ENCODE results near the gene MFSD11. TPM values are rescaled to one million over a fixed set of nuclear protein-coding genes. Genes with fewer than 3 reads are reported as not detected.
A peak's percentile ranks its signal among the peaks of the same experiment; 100 is the strongest.
"Not testable (repeated sequence)": the region's sequence is repeated elsewhere in the genome, so short reads cannot be mapped to it uniquely, and the experiment has no call there.

Gene MFSD11
- total RNA-seq, 1 donor = 28.2 TPM

DNA sequence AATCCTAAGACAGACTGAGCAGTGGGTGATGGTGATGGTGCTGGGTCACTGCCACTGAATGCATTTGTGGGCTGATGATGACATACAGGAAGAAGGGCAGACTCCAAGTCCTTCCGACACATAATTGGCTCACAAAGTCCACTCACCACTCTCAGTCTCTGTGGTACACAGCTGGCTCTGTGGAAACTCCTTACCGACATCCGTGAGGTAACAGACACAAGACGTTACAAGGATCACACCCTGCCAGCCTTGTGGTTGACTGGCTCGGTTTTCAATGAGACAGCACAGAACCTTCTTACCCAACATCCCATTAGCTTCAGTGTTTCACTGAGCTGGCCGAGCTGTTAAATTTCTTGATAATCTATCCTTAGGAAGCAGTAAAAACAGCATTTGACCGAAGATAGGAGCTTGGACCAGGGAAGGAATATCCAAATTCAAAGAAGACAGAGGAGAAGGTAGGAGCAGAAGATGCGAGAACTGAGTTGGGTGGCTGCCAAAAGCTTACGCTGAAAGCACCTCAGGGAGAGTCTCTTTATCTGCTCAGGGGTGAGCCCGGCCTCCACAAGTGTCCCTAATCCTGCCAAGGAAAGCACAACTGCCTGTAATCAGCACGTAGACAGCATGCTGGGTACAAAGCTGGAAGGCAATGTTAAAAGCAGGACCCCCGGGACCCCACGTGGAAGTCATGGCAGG, 21.6 kb upstream of the MFSD11 start:
- H3K27me3 ChIP-seq (ENCODE audit: insufficient read depth, low read length) = no peaks in the 10 kb centered on the region
- H3K9me3 ChIP-seq (ENCODE audit: low read depth, low read length) = no peaks in the 10 kb centered on the region
- H3K4me1 ChIP-seq (ENCODE audit: insufficient read depth, low read length) = peaks cover 40% of the 10 kb centered on the region
- no peak overlapping the region for H3K4me3 ChIP-seq (ENCODE audit: low read length)

- Histone ChIP-seq H3K9me3 (ENCODE audit: low read depth, low read length) (no peaks in the 10 kb centered on the region), H3K27me3 (ENCODE audit: insufficient read depth, low read length) (no peaks in the 10 kb centered on the region), H3K4me1 (ENCODE audit: insufficient read depth, low read length) (peaks cover 35% of the 10 kb centered on the region), H3K4me3 (ENCODE audit: low read length) (no peak overlapping the region)
Measured at GRCh38 chr17:76716839-76717215, 21.1 kb upstream of the MFSD11 start.

- no peak overlapping the region for H3K4me3 ChIP-seq (ENCODE audit: low read length)
- H3K27me3 ChIP-seq (ENCODE audit: insufficient read depth, low read length) = no peaks in the 10 kb centered on the region
- no peaks in the 10 kb centered on the region for H3K9me3 ChIP-seq (ENCODE audit: low read depth, low read length)
- H3K4me1 ChIP-seq (ENCODE audit: insufficient read depth, low read length) = peaks cover 35% of the 10 kb centered on the region
Measured at GRCh38 chr17:76718516-76718915, 19.4 kb upstream of the MFSD11 start.

- H3K27me3 ChIP-seq (ENCODE audit: insufficient read depth, low read length) = no peaks in the 10 kb centered on the region
- H3K9me3 ChIP-seq (ENCODE audit: low read depth, low read length) = no peaks in the 10 kb centered on the region
- H3K4me3 ChIP-seq (ENCODE audit: low read length) = no peak overlapping the region
- H3K4me1 ChIP-seq (ENCODE audit: insufficient read depth, low read length) = peaks cover 36% of the 10 kb centered on the region
Measured at GRCh38 chr17:76720211-76720610, 17.7 kb upstream of the MFSD11 start.

DNA sequence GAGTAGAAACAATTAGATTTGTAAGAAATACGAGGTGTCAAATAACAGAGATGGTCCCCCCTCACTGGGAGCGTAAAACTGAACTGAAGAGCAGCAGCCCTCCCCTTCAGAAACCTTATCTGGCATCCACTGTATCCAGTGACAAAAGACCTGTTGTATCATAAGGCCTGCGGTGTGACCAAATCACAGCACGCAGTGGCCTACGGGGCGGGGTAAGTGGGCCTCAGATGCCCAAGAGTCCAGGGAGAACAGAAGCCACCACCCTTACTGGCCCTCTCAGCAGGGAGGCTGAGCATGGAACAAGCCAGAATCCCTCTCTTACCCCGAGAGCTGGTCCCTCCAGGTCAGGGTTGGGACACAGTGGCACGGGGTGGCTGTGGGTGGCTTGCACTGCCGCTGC, 17.0 kb upstream of the MFSD11 start:
- H3K27me3 ChIP-seq (ENCODE audit: insufficient read depth, low read length) = no peaks in the 10 kb centered on the region
- no peak overlapping the region for H3K4me3 ChIP-seq (ENCODE audit: low read length)
- H3K4me1 ChIP-seq (ENCODE audit: insufficient read depth, low read length) = peaks cover 36% of the 10 kb centered on the region
- H3K9me3 ChIP-seq (ENCODE audit: low read depth, low read length) = no peaks in the 10 kb centered on the region

GRCh38 chr17:76721463-76721862, 16.5 kb upstream of the MFSD11 start:
- Histone ChIP-seq H3K4me1 (ENCODE audit: insufficient read depth, low read length) (peaks cover 32% of the 10 kb centered on the region), H3K27me3 (ENCODE audit: insufficient read depth, low read length) (no peaks in the 10 kb centered on the region), H3K9me3 (ENCODE audit: low read depth, low read length) (no peaks in the 10 kb centered on the region)

DNA sequence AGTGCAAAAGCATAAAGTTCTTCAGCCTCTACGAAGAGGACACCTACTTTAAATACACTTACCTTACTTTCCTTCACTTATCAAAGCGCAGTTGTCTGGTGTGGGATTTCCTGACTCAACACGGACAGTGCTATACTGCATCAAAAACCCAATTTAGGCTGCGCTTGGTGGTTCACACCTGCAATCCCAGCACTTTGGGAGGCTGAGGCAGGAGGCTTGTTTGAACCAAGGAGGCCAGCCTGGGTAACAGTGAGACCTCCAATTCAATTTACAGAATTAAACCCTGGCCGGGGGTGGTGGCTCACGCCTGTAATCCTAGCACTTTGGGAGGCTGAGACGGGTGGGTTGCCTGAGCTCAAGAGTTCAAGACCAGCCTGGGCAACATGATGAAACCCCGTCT, 15.6 kb upstream of the MFSD11 start:
- Histone ChIP-seq H3K9me3 (ENCODE audit: low read depth, low read length) (no peaks in the 10 kb centered on the region), H3K4me3 (ENCODE audit: low read length) (no peak overlapping the region), H3K27me3 (ENCODE audit: insufficient read depth, low read length) (no peaks in the 10 kb centered on the region), H3K4me1 (ENCODE audit: insufficient read depth, low read length) (peaks cover 26% of the 10 kb centered on the region)

More at GRCh38 chr17:76721463-76721862, 16.5 kb upstream of the MFSD11 start:
- no peak overlapping the region for H3K4me3 ChIP-seq (ENCODE audit: low read length)

GRCh38 chr17:76722977-76723376, 14.9 kb upstream of the MFSD11 start:
- peaks cover 30% of the 10 kb centered on the region for H3K4me1 ChIP-seq (ENCODE audit: insufficient read depth, low read length)
- not testable (repeated sequence) for H3K9me3 ChIP-seq (ENCODE audit: low read depth, low read length); H3K4me3 ChIP-seq (ENCODE audit: low read length); H3K27me3 ChIP-seq (ENCODE audit: insufficient read depth, low read length)

GRCh38 chr17:76723812-76724211, 14.1 kb upstream of the MFSD11 start:
- no peaks in the 10 kb centered on the region for H3K27me3 ChIP-seq (ENCODE audit: insufficient read depth, low read length)
- no peaks in the 10 kb centered on the region for H3K9me3 ChIP-seq (ENCODE audit: low read depth, low read length)
- H3K4me3 ChIP-seq (ENCODE audit: low read length) = no peak overlapping the region
- H3K4me1 ChIP-seq (ENCODE audit: insufficient read depth, low read length) = peaks cover 38% of the 10 kb centered on the region

- H3K27me3 ChIP-seq (ENCODE audit: insufficient read depth, low read length) = no peaks in the 10 kb centered on the region
- no peaks in the 10 kb centered on the region for H3K9me3 ChIP-seq (ENCODE audit: low read depth, low read length)
- peak overlapping the region; percentile 95 for H3K4me3 ChIP-seq (ENCODE audit: low read length)
- peaks cover 51% of the 10 kb centered on the region for H3K4me1 ChIP-seq (ENCODE audit: insufficient read depth, low read length)
Measured at GRCh38 chr17:76725580-76726230, 12.2 kb upstream of the MFSD11 start.

DNA sequence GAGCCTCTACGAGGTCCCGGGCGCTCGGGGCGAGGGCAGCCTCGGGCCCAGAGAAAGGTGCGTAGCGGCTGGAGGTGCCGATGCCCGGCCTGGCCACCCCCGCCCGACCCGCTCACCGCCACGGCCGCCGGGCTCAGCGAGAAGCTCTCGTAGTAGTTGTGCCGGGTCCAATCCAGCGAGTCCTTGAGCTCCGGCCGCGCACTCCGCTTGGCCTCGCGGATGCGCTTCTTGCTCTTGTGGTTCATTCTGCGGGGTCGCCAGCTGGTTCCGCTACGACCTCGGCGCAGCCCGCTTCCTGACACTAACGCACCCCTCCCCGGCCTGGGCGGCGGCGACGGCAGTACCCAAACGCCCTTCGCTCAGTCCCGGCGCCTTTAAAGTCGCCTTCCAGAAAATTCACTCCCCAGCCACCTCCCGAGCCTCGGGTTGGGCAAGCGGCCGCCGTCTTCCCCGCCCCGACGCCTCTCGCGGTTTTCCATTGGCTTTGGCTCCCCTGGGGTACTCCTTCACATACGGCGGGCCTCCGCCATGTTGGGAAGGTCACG, 11.6 kb upstream of the MFSD11 start, which contains the start of gene JMJD6:
TSS of gene JMJD6 (minus strand) at position 376 of the 545 bp plus-strand sequence. CDS start at position 245, 131 bp downstream.
- Histone ChIP-seq H3K4me3 (ENCODE audit: low read length) (peak within 1 kb of the TSS; percentile 95), H3K27me3 (ENCODE audit: insufficient read depth, low read length) (no peaks in the 10 kb centered on the region), H3K9me3 (ENCODE audit: low read depth, low read length) (no peaks in the 10 kb centered on the region), H3K4me1 (ENCODE audit: insufficient read depth, low read length) (peaks cover 51% of the 10 kb centered on the region)

- no peaks in the 10 kb centered on the region for H3K27me3 ChIP-seq (ENCODE audit: insufficient read depth, low read length)
- H3K4me3 ChIP-seq (ENCODE audit: low read length) = peak within 1 kb of the TSS; percentile 95
- no peaks in the 10 kb centered on the region for H3K9me3 ChIP-seq (ENCODE audit: low read depth, low read length)
- peaks cover 55% of the 10 kb centered on the region for H3K4me1 ChIP-seq (ENCODE audit: insufficient read depth, low read length)
Measured at GRCh38 chr17:76726776-76727718, 10.9 kb upstream of the MFSD11 start, which contains the start of gene METTL23. Gene METTL23, plus strand, starts transcription at chr17:76726839. Its CDS starts 2,872 bp downstream, at chr17:76729711.

GRCh38 chr17:76727745-76728456, 10.0 kb upstream of the MFSD11 start:
- Histone ChIP-seq H3K4me1 (ENCODE audit: insufficient read depth, low read length) (peaks cover 62% of the 10 kb centered on the region), H3K4me3 (ENCODE audit: low read length) (peak overlapping the region; percentile 95), H3K27me3 (ENCODE audit: insufficient read depth, low read length) (no peaks in the 10 kb centered on the region), H3K9me3 (ENCODE audit: low read depth, low read length) (no peaks in the 10 kb centered on the region)
